Stimulated activated CD8-positive, alpha-beta memory T cell treated with anti-CD3 and anti-CD28 coated beads, Interleukin-4, amount 100 ng/mL, for 48 hours (primary cell): ENCODE results near the gene GARRE1.
"Not testable (repeated sequence)": the region's sequence is repeated elsewhere in the genome, so short reads cannot be mapped to it uniquely, and the experiment has no call there.

Experiments used
- DNase-seq: peaks from one replicate; pipeline ENCODE4 v3.0.0-alpha.2; 2020

GARRE1 gene

GRCh38 chr19:34254046-34254697 is at the start of gene GARRE1:
Gene GARRE1, plus strand, starts transcription at chr19:34254554. Its CDS starts 45,920 bp downstream, at chr19:34300474.
- peak; percentile 92 for DNase-seq

- DNase-seq, result not testable (repeated sequence)
These were observed 49.0 kb upstream of the GARRE1 start for GRCh38 chr19:34205324-34205723.

- no peak for DNase-seq
These were observed 46.0 kb upstream of the GARRE1 start for GRCh38 chr19:34208291-34208884.

GRCh38 chr19:34209726-34210125 is 44.6 kb upstream of the GARRE1 start:
- DNase-seq, result no peak

- DNase-seq, result no peak
These were observed 41.1 kb upstream of the GARRE1 start for GRCh38 chr19:34213283-34213682.

GRCh38 chr19:34214040-34214439 is 40.3 kb upstream of the GARRE1 start:
- DNase-seq, result no peak

GRCh38 chr19:34215006-34215665 is 39.2 kb upstream of the GARRE1 start:
- no peak for DNase-seq

- DNase-seq, result no peak
These were observed 38.7 kb upstream of the GARRE1 start for GRCh38 chr19:34215666-34216038.

- not testable (repeated sequence) for DNase-seq
These were observed 37.6 kb upstream of the GARRE1 start for GRCh38 chr19:34216745-34217219.

GRCh38 chr19:34217952-34218817 is 36.2 kb upstream of the GARRE1 start:
- peak; percentile 73 for DNase-seq

GRCh38 chr19:34218818-34219164 is 35.6 kb upstream of the GARRE1 start:
- DNase-seq, result no peak

GRCh38 chr19:34220472-34221063 is 33.8 kb upstream of the GARRE1 start:
- peak; percentile 82 for DNase-seq

GRCh38 chr19:34222386-34222785 is 32.0 kb upstream of the GARRE1 start:
- no peak for DNase-seq

GRCh38 chr19:34224996-34225658 is 29.2 kb upstream of the GARRE1 start:
- no peak for DNase-seq

- no peak for DNase-seq
These were observed 28.7 kb upstream of the GARRE1 start for GRCh38 chr19:34225659-34226015.

- DNase-seq, result peak; percentile 44
These were observed 28.3 kb upstream of the GARRE1 start for GRCh38 chr19:34226036-34226435.

- DNase-seq, result no peak
These were observed 26.0 kb upstream of the GARRE1 start for GRCh38 chr19:34228347-34228746.

GRCh38 chr19:34228762-34229161 is 25.6 kb upstream of the GARRE1 start:
- DNase-seq, result no peak

GRCh38 chr19:34229721-34230120 is 24.6 kb upstream of the GARRE1 start:
- DNase-seq, result peak; percentile 34

GRCh38 chr19:34230820-34231219 is 23.5 kb upstream of the GARRE1 start:
- no peak for DNase-seq

GRCh38 chr19:34231439-34231838 is 22.9 kb upstream of the GARRE1 start:
- DNase-seq, result no peak
